Measurements from ENCODE around the gene SNX32. TPM values are rescaled to one million over a fixed set of nuclear protein-coding genes. Genes with fewer than 3 reads are reported as not detected.

SNX32 gene
- total and polyA plus RNA-seq, 2 of the 13 experiments (the other 11 are each of a cell fraction or from before 2014, with no cell fraction given), result 0.09 to 0.34 TPM

- no peak for TF ChIP-seq ZBTB40 (IDR thresholded peaks at IDR 0.05)
- TF ChIP-seq ZBTB40 (CRISPR knock-in tag; IDR thresholded peaks at IDR 0.05), result peak; percentile 74; the same call in 1 of the 2 replicates
- TF ChIP-seq PITX1 (CRISPR knock-in tag; IDR thresholded peaks at IDR 0.05), result peak; percentile 81
- TF ChIP-seq KLF9 (CRISPR knock-in tag; IDR thresholded peaks at IDR 0.05; ENCODE audit: low read depth), result peak; percentile 44; the same call in 1 of the 2 replicates
- TF ChIP-seq NCOA1 (CRISPR knock-in tag; IDR thresholded peaks at IDR 0.05), result 0 out of 2 replicates have a peak, but pooled peaks have one; percentile 41
- TF ChIP-seq GPBP1L1 (CRISPR knock-in tag; IDR thresholded peaks at IDR 0.05), result no peak
- TF ChIP-seq ZSCAN31 (CRISPR knock-in tag; IDR thresholded peaks at IDR 0.05; ENCODE audit: low read depth), result no peak
- peak; percentile 43; the same call in 1 of the 2 replicates for TF ChIP-seq E2F5 (CRISPR knock-in tag; conservative IDR thresholded peaks at IDR 0.05)
- 0 out of 2 replicates have a peak, but pooled peaks have one; percentile 11 for TF ChIP-seq ZNF703 (CRISPR knock-in tag; IDR thresholded peaks at IDR 0.05; ENCODE audit: borderline replicate concordance)
- peak; percentile 58; the same call in 1 of the 2 replicates for TF ChIP-seq YEATS4 (CRISPR knock-in tag; IDR thresholded peaks at IDR 0.05; ENCODE audit: borderline replicate concordance)
- peak; percentile 84; the same call in 1 of the 2 replicates for TF ChIP-seq ZNF788 (CRISPR knock-in tag; IDR thresholded peaks at IDR 0.05; ENCODE audit: borderline replicate concordance)
- peak; percentile 84 for TF ChIP-seq MAX (IDR thresholded peaks at IDR 0.05)
- TF ChIP-seq ZNF589 (CRISPR knock-in tag; conservative IDR thresholded peaks at IDR 0.05), result 0 out of 2 replicates have a peak, but pooled peaks have one; percentile 44
- no peak for TF ChIP-seq FOSL1 (CRISPR knock-in tag; IDR thresholded peaks at IDR 0.05; ENCODE audit: borderline replicate concordance)
- peak; percentile 67; the same call in 1 of the 2 replicates for TF ChIP-seq TFAP4 (IDR thresholded peaks at IDR 0.05; ENCODE audit: borderline replicate concordance, low read depth)
Observed at GRCh38 chr11:65873318-65874156, 39.8 kb downstream of the SNX32 start (continued).
